ENCODE results near the gene RRAS.

The RRAS gene

DNA sequence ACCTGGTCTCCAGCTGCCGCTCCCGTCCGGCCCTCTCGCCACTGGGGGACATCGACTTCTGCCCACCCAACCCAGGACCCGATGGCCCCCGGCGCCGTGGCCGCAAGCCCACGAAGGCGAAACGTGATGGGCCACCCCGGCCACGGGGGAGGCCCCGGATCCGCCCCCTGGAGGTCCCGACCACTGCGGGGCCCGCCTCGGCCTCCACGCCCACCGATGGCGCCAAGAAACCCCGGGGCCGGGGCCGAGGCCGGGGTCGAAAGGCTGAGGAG is 42.3 kb downstream of the RRAS start:
- TF ChIP-seq, protein P1, sequence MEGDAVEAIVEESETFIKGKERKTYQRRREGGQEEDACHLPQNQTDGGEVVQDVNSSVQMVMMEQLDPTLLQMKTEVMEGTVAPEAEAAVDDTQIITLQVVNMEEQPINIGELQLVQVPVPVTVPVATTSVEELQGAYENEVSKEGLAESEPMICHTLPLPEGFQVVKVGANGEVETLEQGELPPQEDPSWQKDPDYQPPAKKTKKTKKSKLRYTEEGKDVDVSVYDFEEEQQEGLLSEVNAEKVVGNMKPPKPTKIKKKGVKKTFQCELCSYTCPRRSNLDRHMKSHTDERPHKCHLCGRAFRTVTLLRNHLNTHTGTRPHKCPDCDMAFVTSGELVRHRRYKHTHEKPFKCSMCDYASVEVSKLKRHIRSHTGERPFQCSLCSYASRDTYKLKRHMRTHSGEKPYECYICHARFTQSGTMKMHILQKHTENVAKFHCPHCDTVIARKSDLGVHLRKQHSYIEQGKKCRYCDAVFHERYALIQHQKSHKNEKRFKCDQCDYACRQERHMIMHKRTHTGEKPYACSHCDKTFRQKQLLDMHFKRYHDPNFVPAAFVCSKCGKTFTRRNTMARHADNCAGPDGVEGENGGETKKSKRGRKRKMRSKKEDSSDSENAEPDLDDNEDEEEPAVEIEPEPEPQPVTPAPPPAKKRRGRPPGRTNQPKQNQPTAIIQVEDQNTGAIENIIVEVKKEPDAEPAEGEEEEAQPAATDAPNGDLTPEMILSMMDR (IDR thresholded peaks at IDR 0.05; ENCODE audit: low read length, missing control alignments), result no peak
- DNase-seq (ENCODE audit: low read depth), result no peak
- H3K4me3 ChIP-seq (replicated peaks; ENCODE audit: low read depth, low read length), result no peak overlapping the region

DNA sequence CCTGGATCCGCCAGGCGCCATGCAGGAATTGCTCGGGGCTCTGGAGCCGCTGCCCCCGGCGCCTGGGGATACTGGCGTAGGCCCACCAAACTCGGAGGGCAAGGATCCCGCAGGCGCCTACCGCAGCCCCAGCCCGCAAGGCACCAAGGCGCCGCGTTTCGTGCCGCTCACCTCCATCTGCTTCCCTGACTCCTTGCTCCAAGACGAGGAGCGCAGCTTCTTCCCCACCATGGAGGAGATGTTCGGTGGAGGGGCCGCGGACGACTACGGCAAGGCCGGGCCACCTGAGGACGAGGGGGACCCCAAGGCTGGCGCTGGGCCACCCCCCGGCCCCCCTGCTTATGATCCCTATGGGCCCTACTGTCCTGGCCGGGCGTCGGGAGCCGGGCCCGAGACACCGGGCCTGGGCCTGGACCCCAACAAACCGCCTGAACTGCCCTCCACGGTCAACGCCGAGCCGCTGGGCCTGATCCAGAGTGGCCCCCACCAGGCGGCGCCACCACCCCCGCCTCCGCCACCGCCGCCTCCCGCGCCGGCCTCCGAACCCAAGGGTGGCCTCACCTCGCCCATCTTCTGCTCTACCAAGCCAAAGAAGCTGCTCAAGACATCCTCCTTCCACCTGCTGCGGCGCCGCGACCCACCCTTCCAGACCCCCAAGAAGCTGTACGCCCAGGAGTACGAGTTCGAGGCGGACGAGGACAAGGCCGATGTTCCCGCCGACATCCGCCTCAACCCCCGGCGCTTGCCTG is 42.8 kb downstream of the RRAS start:
- no peak for DNase-seq (ENCODE audit: low read depth)
- TF ChIP-seq, protein P1 (IDR thresholded peaks at IDR 0.05; ENCODE audit: low read length, missing control alignments), result no peak
- no peak overlapping the region for H3K4me3 ChIP-seq (replicated peaks; ENCODE audit: low read depth, low read length)

DNA sequence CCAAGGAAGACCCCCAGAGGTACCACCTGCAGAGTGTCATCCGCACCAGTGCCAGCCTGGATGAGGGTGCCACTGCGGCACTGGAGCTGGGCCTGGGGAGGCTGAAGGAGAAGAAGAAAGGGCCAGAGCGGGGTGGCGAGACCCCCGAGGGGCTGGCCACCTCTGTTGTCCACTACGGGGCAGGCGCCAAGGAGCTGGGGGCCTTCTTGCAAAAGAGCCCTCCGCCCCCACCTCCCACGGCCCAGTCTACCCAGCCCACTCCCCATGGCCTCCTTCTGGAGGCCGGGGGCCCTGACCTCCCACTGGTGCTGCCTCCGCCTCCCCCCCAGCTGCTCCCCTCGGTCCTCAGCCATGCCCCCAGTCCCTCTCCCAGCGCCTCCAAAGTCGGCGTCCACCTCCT is 43.5 kb downstream of the RRAS start:
- H3K4me3 ChIP-seq (replicated peaks; ENCODE audit: low read depth, low read length), result no peak overlapping the region
- TF ChIP-seq, protein P1 (IDR thresholded peaks at IDR 0.05; ENCODE audit: low read length, missing control alignments), result no peak
- DNase-seq (ENCODE audit: low read depth), result no peak

- DNase-seq (ENCODE audit: low read depth), result no peak
- TF ChIP-seq, protein P1 (IDR thresholded peaks at IDR 0.05; ENCODE audit: low read length, missing control alignments), result no peak
These were observed 44.0 kb downstream of the RRAS start for GRCh38 chr19:49595819-49596404.

DNA sequence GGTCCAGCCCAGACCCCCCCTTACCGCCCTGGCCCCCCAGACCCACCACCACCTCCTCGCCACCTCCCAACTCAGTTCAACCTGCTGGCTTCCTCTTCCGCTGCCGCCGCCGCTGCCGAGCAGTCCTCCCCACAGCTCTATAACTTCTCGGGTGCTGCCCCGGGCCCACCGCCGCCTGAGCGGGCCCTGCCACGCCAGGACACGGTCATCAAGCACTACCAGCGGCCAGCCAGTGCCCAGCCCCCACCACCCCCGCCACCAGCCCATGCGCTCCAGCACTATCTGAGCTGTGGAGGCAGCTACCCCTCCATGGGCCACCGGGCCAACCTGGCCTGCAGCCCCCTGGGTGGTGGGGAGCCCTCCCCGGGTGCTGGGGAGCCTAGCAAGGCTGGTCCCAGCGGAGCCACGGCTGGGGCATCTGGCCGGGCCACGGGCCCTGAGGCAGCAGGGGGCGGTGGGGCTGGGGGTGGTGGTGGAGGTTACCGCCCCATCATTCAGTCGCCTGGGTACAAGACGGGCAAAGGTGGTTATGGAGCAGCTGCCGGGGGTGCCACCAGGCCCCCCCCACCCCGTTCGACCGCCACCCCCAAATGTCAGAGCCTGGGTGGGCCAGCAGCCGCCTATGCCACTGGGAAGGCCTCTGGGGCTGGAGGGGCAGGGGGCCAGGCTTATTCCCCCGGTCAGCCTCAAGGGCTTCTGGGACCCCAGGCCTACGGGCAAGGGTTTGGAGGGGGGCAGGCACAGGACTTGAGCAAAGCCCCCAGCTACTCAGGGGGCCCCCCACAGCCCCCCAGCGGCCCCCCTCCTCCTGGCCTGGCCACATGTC is 44.7 kb downstream of the RRAS start:
- no peak overlapping the region for H3K4me3 ChIP-seq (replicated peaks; ENCODE audit: low read depth, low read length)
- no peak for DNase-seq (ENCODE audit: low read depth)
- TF ChIP-seq, protein P1 (IDR thresholded peaks at IDR 0.05; ENCODE audit: low read length, missing control alignments), result no peak

More at GRCh38 chr19:49595819-49596404, 44.0 kb downstream of the RRAS start:
- no peak overlapping the region for H3K4me3 ChIP-seq (replicated peaks; ENCODE audit: low read depth, low read length)

- H3K4me3 ChIP-seq (replicated peaks; ENCODE audit: low read depth, low read length), result no peak overlapping the region
- TF ChIP-seq, protein P1 (IDR thresholded peaks at IDR 0.05; ENCODE audit: low read length, missing control alignments), result no peak
- no peak for DNase-seq (ENCODE audit: low read depth)
These were observed 45.6 kb downstream of the RRAS start for GRCh38 chr19:49594157-49594992.
